Measurements from ENCODE around the gene MBNL2. TPM values are rescaled to one million over a fixed set of nuclear protein-coding genes. Genes with fewer than 3 reads are reported as not detected.

The MBNL2 gene
- total and polyA plus RNA-seq, 2 of the 4 experiments (the other 2 are of a cell fraction): 26.9 to 103 TPM

GRCh38 chr13:97395447-97396136 is 173.5 kb downstream of the MBNL2 start:
- peak; percentile 66 for DNase-seq
- no peak overlapping the region for H3K4me2 ChIP-seq (ENCODE audit: low read depth, low read length)

More at GRCh38 chr13:97395447-97396136, 173.5 kb downstream of the MBNL2 start:
- Histone ChIP-seq H3K18ac (ENCODE audit: low read depth, low read length) (peak overlapping the region; percentile 24; the same call in 1 of the 2 replicates), H2BK120ac (ENCODE audit: low read depth, low read length) (no peak overlapping the region), H2BK20ac (ENCODE audit: low read depth, low read length) (peak overlapping the region; percentile 78; the same call in 1 of the 2 replicates), H3K36me3 (ENCODE audit: control insufficient read depth, insufficient read depth, low read length) (peaks cover 6% of the 10 kb centered on the region), H3K79me1 (ENCODE audit: low read depth in 1 of 2, low read length in 2 of 2) (peaks cover 4 to 12% of the 10 kb centered on the region in 2 experiments; a peak in 3 of 4 replicates), H3K4ac (ENCODE audit: low read depth, low read length) (peak overlapping the region; percentile 60), H4K20me1 (ENCODE audit: insufficient read depth, low read length) (peaks cover 5% of the 10 kb centered on the region; the same call in 1 of the 2 replicates), H2AFZ (replicated peaks; ENCODE audit: low read length, poor library complexity) (no peak overlapping the region), H3K56ac (ENCODE audit: extremely low read depth, insufficient read depth, low read length) (no peak overlapping the region), H3K9me3 (ENCODE audit: control insufficient read depth, insufficient read depth, low read length) (no peaks in the 10 kb centered on the region), H3K9ac (ENCODE audit: low read depth, low read length) (no peak overlapping the region), H3K27ac (ENCODE audit: insufficient read depth, low read length) (peak overlapping the region; percentile 36; the same call in 1 of the 2 replicates), H3K4me1 (ENCODE audit: control insufficient read depth, insufficient read depth, low read length) (peaks cover 5% of the 10 kb centered on the region), H3K9me1 (ENCODE audit: insufficient read depth, low read length) (peaks cover 6% of the 10 kb centered on the region; the same call in 1 of the 2 replicates), H4K8ac (ENCODE audit: low read depth in 2 of 2, low read length in 2 of 2) (peak overlapping the region in 1 of 2 experiments; percentile 58; a peak in 1 of 4 replicates), H4K91ac (ENCODE audit: insufficient read depth, low read depth, low read length) (no peak overlapping the region; the same call in 1 of the 2 replicates), H3K4me3 (ENCODE audit: insufficient read depth, low read depth, low read length) (no peak overlapping the region), H3K23ac (ENCODE audit: low read depth, low read length) (peak overlapping the region; percentile 88), H2BK15ac (ENCODE audit: low read depth, low read length) (peak overlapping the region; percentile 11; the same call in 1 of the 3 replicates), H3K14ac (replicated peaks; ENCODE audit: low read depth, low read length) (peak overlapping the region; percentile 10; the same call in 1 of the 2 replicates), H2AK5ac (ENCODE audit: low read depth, low read length) (peak overlapping the region; percentile 45; the same call in 1 of the 2 replicates), H2AK9ac (replicated peaks; ENCODE audit: low read depth, low read length, poor library complexity) (peak overlapping the region; percentile 84), H3K27me3 (ENCODE audit: control insufficient read depth, insufficient read depth, low read length) (no peaks in the 10 kb centered on the region), H4K5ac (ENCODE audit: low read depth, low read length) (no peak overlapping the region), H2BK5ac (ENCODE audit: low read depth, low read length, poor library complexity, severe bottlenecking) (peak overlapping the region; percentile 28)
- intact Hi-C loops (cut with micrococcal nuclease) (loop anchor here (10.0 kb wide), 1 partner anchor 409 kb away; no protein-coding TSS in a partner anchor), dilution Hi-C loops (cut with HindIII; ENCODE audit: low sequenced_read_pairs, unreplicated experiment) (no loop called here), in situ Hi-C loops (cut with MboI; ENCODE audit: low sequenced_read_pairs) (no loop called here)
- 57% methylated on average over 1 of the region's 4 CpGs; no CpG with 5 or more reads in 1 of the 2 experiments for WGBS, 2 experiments (ENCODE audit: extremely low coverage in 2 of 2, insufficient read length in 1 of 2)
- peak; percentile 67 for ATAC-seq (ENCODE audit: low read depth)
- POLR2A ChIA-PET (ENCODE audit: unreplicated experiment): no interaction called here
- TF ChIP-seq FOS (IDR thresholded peaks at IDR 0.05; ENCODE audit: low read depth, low read length) (peak; percentile 78), CEBPB (IDR thresholded peaks at IDR 0.05; ENCODE audit: low read depth, low read length) (peak; percentile 85), MAFK (IDR thresholded peaks at IDR 0.05; ENCODE audit: low read depth, low read length) (0 out of 2 replicates have a peak, but pooled peaks have one; percentile 3), ELK1 (IDR thresholded peaks at IDR 0.05; ENCODE audit: borderline replicate concordance, low read depth, low read length) (no peak), RCOR1 (IDR thresholded peaks at IDR 0.05; ENCODE audit: insufficient replicate concordance, low read length) (no peak), NFE2L2 (IDR thresholded peaks at IDR 0.05; ENCODE audit: low read depth, low read length) (peak; percentile 87), CHD1 (IDR thresholded peaks at IDR 0.05; ENCODE audit: low read depth, low read length) (no peak), MAZ (IDR thresholded peaks at IDR 0.05; ENCODE audit: borderline replicate concordance, low read depth, low read length) (no peak)
- BruUV-seq (replicated peaks): no TSS peak
- CTCF ChIA-PET: interaction anchor here (1.1 kb wide), 1 partner anchor 183 kb away, joined by 3 read pairs; no protein-coding TSS in a partner anchor

All from IMR-90 (cell line).